ENCODE results near the gene RPL36.
"Not testable (repeated sequence)": the region's sequence is repeated elsewhere in the genome, so short reads cannot be mapped to it uniquely, and the experiment has no call there.

The RPL36 gene

DNA sequence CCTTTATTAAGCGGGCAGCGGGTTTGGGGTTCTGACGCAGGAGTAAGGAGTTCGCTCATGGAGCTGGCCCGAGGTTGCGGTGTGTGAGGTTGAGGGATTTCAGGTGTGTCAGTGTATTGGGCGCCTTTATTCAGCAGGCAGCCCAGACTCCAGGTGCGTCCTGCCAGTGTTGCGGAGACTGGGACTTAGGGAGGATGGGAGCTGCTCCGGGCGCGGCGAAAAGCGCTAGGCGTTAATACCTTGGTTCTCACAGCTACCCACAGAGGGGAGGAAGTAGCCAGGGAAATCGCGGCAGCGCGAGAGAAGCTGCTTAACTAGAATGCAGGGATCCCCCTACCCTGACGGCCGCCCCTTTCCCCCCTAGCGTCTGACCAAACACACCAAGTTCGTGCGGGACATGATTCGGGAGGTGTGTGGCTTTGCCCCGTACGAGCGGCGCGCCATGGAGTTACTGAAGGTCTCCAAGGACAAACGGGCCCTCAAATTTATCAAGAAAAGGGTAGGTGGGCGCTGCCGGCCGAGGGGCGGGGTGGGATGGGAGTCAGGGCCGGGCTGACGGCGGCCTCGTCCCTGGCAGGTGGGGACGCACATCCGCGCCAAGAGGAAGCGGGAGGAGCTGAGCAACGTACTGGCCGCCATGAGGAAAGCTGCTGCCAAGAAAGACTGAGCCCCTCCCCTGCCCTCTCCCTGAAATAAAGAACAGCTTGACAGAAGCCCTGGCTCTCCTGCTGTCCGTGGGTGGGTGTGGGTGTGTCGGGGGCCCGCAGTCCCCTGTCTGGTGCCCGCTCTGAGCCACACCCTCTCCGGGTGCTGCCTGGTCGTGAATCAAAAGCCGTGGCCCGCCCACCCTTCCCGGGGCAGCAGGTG lies 1.1 kb downstream of the RPL36 start:
- DNase-seq (ENCODE audit: low spot score): peak; percentile 25

DNA sequence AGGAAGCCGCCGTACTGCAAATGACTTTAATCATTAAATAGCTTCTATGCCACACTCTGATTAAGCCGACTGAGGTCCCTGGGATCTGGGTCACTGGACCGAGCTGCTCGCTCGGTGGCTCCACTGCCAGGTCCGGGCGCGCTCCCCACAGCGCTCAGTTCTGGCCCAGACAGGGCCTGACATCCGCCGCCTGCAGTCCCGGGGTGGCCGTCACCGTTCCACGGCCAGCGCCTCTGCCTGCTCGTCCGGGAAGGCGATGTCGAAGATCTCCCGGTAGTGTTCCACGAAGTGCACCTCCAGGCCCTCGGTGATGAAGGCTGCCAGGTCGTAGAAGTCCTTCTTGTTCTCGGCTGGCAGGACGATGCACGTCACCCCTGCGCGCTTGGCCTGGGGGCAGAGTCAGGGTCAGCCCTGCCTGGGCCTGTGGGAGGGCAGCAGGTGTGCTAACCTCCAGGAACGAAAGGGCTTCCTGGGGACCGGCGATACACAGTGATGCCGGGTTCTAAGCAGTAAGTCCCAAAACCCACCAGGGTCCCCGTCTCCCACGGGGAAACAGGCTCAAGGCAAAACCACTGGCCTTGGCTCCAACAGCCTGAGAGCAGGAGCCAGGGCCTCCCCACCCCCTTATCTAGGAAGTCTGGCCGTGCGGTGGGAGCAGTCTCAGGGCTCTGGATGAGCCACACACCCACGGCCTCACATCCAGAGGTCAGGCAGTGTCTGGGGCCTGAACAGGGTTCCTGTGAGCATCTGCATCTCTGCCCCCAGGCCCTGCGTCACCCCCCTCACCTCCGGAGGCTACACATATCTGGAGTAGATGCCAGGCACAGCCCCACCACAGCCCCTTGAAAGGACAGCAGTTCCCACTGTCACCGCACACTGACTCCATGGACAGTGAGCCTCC lies 2.0 kb downstream of the RPL36 start:
- DNase-seq (ENCODE audit: low spot score): no peak

DNA sequence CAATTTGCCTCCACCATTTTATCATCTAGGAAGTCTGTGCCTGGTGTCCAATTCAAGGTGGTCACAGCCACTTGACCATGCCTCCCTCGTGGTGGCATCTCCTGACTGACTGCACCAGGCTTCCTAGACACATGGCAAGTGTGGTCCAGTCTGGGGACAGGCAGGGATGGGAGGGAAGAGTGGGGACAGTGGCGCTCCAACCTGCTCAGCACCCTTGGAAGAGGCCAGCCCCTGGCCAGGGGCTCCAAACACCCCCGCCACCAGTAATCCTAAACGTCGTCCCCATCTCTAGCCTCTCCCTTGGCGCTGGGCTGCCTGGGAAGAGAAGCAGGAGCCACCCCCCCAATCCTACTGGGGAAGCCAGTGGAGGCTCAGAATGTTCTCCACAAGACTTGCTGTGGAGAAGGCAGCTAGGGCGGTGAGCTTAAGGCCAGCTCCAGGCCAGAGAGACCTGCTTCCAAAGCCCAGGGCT lies 2.7 kb downstream of the RPL36 start:
- no peak for DNase-seq (ENCODE audit: low spot score)

DNA sequence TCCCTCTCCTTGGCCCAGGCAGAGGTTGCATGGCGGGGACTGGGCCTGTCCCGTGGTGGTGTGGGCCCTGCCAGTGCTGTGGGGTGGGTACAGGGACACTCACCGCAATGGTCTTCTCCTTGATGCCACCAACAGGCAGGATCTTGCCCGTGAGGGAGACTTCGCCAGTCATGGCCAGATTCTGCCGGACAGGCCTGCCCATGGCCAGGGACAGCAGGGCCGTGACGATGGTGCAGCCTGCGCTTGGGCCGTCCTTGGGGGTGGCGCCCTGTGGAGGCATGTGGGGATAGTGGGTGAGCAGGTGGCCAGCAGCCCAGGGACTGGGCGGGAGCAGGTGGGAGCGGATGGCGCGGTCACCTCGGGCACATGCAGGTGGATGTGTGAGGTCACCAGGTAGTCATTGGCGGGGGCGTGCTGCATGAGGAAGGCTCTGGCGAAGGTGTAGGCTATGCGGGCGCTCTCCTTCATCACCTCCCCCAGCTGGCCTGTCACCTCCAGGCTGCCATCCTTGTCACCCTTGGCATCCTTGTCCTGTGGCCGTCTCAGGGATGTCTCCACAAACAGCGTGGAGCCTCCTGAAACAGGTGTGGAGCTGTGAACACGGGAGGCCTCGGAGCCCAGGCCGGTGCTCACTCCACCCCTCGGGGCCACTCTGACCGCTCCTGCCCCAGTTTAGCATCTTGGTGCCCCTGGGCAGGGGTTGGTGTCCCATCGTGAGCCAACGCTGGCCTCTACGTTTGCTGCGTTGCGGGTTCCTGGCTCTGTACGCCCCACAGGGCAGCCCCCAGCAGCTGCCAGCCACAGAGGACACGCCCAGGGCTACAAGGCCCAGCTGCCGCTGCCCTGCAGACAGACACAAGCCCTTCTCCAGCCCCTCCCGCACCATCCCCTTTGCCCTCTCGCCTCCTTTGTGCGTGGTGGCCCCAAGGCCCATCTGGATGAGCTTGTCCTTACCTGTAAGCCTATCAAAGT lies 3.4 kb downstream of the RPL36 start:
- DNase-seq (ENCODE audit: low spot score): no peak

DNA sequence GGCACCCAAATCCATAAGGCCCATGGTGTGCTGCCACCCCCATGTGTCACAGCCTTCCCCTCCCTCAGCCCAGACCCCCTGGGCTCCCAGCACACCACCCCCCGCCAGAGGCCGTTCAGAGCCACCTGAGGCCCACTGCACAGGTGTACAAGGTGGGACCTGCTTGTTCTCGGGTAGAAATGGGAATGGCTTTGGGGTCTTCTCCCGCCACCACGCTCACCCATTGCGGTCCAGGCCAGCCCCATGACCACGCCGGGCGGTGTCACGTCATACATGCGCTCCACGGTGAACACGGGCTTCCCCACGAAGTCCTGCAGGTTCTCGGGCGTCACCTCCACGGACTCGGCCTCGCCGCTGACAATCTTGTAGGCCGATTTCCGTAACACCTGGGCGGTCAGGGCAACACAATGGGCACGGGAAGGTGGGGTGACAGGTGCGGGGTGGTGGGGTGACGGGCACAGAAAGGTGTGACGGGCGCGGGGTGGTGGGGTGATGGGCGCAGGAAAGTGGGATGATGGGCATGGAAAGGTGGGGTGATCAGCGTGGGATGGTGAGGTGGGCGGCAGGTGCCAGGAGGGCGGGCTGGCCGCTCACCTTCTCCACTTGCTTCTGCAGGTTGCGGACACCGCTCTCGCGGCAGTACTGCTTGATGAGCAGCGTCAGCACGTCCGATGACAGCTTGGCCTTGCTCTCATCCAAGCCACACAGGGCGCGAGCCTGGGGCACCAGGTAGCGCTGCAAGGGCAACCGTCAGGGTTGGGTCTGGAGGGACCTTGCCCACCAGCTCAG lies 4.3 kb downstream of the RPL36 start:
- no peak for DNase-seq (ENCODE audit: low spot score)

DNA sequence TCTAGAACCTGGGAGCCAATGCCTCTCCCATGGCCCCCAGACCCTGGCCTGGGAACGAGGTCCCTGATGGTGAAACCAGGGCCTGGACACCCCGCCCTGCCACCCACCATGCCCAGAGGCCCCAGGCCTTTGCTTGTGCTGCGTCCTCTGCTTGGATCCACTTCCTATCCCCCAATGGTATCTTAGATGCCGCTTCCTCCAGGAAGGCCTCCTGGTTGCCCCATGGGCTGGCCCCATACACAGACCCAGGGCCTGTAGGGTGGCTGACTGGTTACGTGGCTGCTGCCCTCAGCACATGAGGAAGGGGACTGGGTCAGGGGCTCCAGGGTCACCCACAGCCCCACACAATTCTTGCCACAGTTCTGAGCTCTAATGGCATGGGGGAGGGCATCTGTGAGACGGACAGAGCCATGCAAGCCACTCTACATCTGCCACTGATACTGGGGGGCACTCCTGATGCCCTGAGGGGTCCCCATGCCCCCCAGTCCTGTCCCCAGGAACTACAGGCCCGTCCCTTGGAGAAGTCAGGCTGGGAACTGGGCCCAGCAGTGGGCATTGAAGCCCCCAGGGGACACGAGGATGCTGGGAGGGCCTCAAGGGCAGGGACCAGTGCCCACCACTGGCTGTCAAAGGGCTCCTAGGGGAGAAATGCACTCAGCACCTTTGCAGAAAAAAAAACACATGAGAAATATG lies 5.0 kb downstream of the RPL36 start:
- DNase-seq (ENCODE audit: low spot score): no peak

DNA sequence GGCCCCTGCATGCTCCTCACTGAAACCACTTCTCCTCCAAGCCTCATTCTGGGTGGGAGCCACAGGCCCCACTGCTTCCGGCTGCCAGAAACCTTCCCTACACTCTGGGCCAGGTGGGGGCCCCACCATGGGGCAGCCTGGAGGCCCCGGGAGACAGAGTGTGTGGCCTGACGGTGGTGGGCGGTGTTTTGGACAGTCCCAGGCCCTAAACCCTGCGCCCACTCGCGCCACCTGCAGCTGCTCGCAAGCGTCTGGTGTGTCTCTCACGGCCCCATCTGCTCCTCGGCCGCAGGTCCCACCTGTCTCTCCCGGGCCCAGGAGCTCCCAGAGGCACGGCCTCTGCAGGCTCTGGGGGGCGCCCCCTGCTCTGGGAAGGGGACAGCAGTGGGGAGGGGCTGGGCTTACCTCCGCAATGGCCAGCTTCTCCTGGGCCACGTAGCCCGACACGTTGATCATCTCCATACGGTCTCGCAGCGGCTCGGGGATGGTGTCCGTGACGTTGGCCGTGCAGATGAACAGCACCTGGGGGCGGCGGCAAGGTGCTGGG lies 5.6 kb downstream of the RPL36 start:
- no peak for DNase-seq (ENCODE audit: low spot score)

DNA sequence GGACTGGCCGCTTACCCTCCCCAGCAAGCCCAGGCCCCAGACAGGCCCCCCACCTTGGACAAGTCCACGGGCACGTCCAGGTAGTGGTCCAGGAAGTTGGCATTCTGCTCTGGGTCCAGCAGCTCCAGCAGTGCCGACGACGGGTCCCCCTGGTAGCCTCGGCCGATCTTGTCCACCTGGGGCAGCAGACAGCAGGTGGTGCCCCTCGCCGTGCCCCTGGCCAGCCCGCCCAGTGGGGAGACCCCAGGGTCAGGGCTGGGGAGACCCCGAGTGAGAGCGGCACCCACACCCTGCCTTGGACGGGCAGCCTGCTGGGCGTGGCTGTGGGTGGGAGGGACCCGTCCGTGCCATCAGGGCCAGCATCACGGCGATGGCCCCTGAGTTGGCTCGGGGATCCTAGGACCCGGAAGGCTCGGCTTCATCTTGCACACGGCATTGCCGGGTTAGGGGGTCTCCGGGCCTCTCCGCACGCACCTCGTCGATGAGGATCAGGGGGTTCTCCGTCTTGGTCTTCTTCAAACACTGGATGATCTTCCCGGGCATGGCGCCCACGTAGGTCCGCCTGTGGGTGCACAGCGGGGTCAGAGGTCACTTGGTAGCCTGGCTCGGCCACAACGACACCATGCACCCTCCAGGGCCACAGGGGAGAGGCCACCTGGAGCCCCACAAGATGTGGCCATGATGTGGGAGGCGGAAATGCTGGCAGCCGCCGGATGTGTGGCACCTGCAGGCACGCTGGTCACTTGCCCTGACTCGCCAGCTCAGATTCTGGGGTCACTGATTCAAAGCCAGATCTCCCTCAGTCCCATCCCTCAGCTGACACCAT lies 6.3 kb downstream of the RPL36 start:
- no peak for DNase-seq (ENCODE audit: low spot score)

DNA sequence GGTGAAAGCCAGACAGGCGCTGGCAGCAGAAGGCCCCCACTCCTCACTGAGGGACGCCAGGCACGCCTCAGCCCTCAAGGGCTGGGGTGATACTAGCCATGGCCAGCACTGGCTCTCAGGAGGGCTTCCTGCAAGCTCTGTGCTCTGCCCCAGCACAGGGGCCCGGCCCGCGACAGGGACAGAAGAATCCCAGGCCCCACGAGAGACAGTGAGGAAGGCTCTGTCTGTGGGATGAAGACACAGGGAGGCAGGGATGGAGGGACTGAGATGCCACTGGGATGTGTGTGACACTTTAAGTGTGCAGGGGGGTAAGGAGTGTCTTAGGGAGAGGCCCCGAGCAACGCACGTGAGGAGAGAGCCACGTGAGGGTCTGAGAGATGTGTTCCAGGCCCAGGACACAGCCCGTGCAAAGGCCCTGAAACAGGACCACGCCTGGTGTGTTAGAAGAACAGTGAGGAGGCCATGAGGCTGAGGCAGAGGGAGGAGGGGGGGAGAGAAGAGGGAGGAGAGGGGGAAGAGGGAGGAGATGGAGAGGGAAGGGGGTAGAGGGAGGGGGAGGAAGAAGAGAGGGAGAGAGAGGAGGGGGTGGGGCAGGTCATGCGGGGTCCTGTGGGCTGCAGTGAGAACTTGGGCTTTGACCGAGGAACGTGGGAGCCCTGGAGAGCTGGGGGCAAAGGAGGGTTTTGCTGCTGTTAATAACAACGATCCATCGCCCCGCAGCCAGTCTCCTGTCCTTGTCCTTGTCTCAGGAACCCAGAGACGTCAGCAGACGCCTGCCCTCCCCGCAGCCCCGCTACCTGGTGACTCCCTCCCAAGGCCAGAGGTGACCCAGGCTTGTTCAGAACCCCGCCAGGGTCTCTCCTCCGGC lies 7.2 kb downstream of the RPL36 start:
- DNase-seq (ENCODE audit: low spot score): no peak

DNA sequence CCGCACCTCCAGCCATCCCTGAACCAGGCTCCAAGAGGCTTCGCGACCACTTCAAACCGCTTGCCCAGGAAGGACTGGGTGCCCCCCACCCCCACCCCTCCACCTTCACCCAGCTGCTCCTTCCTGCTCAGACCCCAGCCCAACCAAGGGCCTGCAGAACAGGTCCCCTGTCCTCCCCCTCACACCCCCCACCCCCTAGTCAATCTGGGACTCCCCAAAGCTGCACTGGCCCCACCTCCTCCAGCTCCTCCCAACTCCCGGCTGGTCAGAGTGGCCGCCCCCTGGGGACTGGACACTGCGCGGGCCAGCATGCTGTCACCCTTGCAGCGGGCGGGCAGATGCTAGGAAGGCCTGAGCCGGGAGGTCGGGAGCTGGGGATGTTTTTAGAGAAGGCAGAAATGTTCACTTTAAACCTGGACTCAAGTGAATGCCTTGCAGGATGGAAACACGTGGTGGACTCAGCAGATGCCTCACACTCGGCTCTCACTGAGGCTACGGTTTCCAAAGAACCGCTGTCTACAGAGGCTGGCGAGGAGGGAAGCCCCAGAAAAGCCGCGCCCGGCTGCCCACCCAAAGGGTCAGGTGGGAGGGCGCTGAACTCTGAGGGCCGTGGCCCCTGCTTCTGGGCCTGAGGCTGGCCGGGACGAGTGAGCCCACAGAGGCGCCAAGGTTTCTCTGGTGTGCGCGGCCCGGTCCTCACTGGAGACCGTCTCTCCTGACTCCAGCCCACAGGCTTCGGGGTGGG lies 8.0 kb downstream of the RPL36 start:
- no peak for DNase-seq (ENCODE audit: low spot score)

DNA sequence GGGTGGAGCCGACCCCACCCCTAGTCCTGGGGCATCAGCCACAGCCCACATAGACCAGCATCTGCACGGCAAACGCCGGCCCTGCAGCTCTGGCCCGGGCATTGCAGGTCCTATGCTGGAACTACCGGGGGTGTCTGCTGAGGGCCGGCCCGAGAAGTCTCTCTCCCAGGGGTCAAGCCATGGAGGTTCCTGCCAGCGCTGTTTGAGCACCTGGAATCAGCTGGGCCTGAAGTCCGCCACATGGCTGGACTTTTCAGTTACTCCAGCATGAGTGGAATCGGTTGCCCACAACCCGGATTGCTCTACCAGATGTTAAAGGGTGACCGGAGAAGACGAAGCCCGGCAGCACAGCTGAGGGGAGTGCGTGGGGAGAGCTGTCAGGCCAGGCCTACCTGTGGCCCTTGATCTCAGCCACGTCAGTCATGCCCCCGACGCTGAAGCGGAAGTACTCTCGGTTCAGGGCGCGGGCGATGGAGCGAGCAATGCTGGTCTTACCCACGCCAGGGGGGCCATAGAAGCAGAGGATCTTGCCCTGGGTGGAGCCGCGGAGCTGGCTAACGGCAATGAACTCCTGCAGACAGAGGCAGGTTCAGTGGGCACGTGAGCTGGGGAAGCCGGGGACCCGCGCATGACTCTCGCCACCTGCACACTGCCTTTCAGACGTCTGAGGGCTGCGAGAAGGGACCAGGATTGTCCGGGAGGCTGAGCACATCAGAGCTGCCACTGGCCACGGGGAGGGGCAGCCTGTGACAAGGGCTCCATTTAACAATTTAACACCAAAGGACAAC lies 8.7 kb downstream of the RPL36 start:
- no peak for DNase-seq (ENCODE audit: low spot score)

DNA sequence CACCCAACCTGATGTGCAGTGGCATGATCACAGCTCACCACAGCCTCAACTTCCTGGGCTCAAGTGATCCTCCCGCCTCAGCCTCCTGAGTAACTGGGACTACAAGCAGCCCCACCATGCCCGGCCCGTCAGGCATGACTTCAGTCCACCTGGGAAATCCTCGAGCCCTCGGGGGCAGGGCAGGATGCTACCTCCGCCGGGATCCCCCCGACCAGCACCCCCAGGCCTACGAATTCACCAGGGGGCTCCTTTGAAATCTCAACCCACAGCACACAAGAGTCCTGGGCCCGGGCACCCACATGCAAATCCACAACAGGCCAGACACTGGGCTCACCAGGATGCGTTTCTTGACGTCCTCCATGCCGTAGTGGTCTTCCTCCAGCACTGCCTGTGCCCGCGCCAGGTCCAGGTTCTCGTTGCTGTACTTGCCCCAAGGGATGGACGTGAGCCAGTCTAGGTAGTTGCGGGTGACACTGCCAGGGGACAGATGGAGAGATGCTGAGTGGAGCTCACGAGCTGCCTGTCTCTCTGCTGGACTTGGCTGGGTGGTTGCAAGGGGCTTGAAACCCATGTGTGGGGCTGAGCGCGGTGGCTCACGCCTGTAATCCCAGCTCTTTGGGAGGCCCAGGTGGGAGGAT lies 10.5 kb downstream of the RPL36 start:
- DNase-seq (ENCODE audit: low spot score): no peak

DNA sequence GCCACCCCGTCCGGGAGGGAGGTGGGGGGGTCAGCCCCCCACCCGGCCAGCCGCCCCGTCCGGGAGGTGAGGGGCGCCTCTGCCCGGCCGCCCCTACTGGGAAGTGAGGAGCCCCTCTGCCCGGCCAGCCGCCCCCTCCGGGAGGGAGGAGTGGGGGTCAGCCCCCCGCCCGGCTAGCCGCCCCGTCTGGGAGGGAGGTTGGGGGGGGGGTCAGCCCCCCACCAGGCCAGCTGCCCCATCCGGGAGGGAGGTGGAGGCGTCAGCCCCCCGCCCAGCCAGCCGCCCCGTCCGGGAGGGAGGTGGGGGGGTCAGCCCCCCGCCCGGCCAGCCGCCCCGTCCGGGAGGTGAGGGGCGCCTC lies 11.9 kb downstream of the RPL36 start:
- DNase-seq (ENCODE audit: low spot score): not testable (repeated sequence)

DNA sequence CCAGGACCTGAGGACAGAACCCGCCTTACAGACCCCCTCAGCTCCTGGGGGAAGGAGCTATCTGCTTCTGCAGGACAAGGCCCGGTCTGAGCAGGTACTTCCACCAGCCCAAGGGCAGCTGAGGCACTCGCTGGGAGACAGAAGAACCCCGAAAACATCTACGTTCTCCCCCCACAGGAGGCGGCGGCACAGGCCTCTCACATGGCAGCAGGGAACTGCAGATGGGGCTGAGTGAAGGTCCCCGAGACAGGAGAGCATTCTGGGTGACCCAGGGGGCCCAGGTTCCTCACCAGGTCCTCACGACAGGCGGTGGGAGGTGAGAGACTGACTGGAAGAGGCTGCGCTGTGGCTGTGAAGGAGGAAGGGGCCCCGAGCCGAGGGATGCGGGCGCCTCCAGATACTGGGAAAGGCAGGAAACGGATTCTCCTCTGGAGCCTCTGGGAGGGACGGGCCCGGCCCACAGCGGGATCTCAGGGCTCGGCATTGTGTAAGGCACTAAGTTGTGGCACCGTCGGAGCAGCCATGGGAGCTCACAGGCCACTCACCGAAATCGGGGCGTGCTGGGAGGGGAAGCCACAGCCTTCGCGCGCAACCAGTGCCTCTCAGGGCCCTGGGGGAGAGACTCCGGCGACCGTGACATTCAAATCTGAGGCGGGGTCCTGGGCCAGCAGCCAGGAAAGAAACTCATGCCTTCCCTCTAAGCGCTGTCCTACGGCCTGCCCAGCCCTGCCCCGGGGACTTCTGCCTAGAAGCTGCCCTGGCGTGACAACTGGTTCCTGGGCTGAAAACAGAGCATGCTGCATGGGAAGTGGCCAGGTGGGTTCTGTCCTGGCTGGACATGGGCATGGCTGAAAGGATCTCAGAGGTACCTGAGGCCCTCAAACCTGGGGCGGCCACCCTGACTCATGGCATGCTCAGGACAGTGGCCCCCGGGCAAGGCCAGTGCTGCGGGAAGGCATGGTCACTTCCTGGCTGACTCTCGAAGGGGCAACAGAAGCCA lies 14.0 kb downstream of the RPL36 start:
- DNase-seq (ENCODE audit: low spot score): no peak

DNA sequence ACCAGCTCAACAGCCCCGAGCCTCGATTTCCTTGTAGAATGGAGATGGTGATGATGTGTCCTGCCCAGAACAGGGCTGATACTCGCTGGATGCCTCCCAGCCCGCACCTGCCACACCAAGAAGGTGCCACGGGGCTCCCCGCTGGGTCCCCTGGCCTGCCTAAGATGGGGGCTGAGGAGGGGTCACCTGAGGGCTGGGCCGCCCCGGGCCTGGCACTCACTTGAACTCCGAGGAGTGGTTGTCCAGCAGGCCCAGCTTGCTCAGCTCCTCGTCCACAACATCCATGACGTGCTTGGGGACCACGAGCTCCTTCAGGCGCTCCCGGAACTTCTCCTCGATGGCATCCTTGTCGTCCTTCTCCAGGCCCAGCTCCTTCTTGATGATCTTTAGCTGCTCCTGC lies 15.5 kb downstream of the RPL36 start:
- no peak for DNase-seq (ENCODE audit: low spot score)
